Ovary (tissue), 3 donors: ENCODE measurements around the gene SNAPC2.

Experiments used
- EP300 ChIP-seq: sonication (generic); formaldehyde crosslinking; IDR thresholded peaks from one replicate; pipeline ENCODE4 v1.6.1; 2017; ENCODE audit warnings: antibody characterized with exemption
- POLR2A ChIP-seq: fragments of 450-650 bp; IDR thresholded peaks from one replicate; pipeline ENCODE4 v1.6.1; 2017; ENCODE audit warnings: antibody characterized with exemption, mild to moderate bottlenecking, moderate library complexity
- TF ChIP-seq, protein P1 (sequence below), 3 donors: fragments of 450-650 bp in 2 of 3; fragments of 200-600 bp in 1 of 3; IDR thresholded peaks; one replicate each; pipeline versions ENCODE4 v1.5.1 to v1.8.0; 2016 to 2022; ENCODE audit warnings: antibody characterized with exemption in 3 of 3, mild to moderate bottlenecking in 1 of 3
- donor health status: DM: no; HTN: no; CAD: no.

DNA sequence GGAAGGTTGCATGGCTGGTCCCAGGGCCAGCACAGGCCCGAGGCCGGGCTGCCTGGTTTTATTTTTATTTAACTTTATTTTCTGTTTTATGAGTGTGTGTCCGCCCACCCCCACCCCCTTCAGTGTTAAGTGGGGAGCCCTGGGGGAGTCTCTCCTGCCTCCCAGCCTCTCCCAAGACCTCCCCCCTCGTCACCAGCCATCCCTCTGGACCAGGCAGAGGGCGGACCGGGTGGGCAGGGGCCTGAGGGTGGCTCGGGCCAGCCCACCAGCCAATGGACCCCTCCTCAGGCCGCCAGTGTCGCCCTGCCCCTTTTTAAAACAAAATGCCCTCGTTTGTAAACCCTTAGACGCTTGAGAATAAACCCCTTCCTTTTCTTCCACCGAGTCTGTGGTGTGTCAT lies 6.0 kb upstream of the SNAPC2 start:
- TF ChIP-seq, protein P1, sequence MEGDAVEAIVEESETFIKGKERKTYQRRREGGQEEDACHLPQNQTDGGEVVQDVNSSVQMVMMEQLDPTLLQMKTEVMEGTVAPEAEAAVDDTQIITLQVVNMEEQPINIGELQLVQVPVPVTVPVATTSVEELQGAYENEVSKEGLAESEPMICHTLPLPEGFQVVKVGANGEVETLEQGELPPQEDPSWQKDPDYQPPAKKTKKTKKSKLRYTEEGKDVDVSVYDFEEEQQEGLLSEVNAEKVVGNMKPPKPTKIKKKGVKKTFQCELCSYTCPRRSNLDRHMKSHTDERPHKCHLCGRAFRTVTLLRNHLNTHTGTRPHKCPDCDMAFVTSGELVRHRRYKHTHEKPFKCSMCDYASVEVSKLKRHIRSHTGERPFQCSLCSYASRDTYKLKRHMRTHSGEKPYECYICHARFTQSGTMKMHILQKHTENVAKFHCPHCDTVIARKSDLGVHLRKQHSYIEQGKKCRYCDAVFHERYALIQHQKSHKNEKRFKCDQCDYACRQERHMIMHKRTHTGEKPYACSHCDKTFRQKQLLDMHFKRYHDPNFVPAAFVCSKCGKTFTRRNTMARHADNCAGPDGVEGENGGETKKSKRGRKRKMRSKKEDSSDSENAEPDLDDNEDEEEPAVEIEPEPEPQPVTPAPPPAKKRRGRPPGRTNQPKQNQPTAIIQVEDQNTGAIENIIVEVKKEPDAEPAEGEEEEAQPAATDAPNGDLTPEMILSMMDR (IDR thresholded peaks at IDR 0.05) = no peak
- TF ChIP-seq EP300 = no peak
- no peak for TF ChIP-seq POLR2A
